GM23338 (cell line): ENCODE measurements around the gene OBSCN. TPM values are rescaled to one million over a fixed set of nuclear protein-coding genes. Genes with fewer than 3 reads are reported as not detected.

ENCODE experiments used
- ATAC-seq: fragments of 200-7000 bp; cut with Tn5 transposase; 3 replicates; pipeline ENCODE4 v1.9.1; 2020
- DNase-seq: peaks from one replicate; pipeline ENCODE4 v3.0.0-alpha.2; 2015; ENCODE audit warnings: low spot score
- H2AFZ ChIP-seq: fragments of 200-600 bp; sonication (generic); 2 replicates; pipeline ENCODE4 v1.8.0; 2016; ENCODE audit warnings: antibody characterized with exemption, mild to moderate bottlenecking, moderate library complexity
- H3F3A ChIP-seq: fragments of 200-600 bp; sonication (generic); replicated peaks from 2 replicates; pipeline ENCODE4 v1.8.0; 2017; ENCODE audit warnings: antibody characterized with exemption, mixed run types, low read depth
- H3K27ac ChIP-seq: fragments of 200-600 bp; sonication (generic); 2 replicates; pipeline ENCODE4 v1.6.1; 2016; ENCODE audit warnings: low read depth
- H3K27me3 ChIP-seq: fragments of 200-600 bp; sonication (generic); 2 replicates; pipeline ENCODE4 v1.8.0; 2016; ENCODE audit warnings: mild to moderate bottlenecking, mixed run types, moderate library complexity; ENCODE audit not compliant: insufficient read depth
- H3K36me3 ChIP-seq: fragments of 200-600 bp; sonication (generic); 2 replicates; pipeline ENCODE4 v1.8.0; 2016; ENCODE audit warnings: mild to moderate bottlenecking; ENCODE audit not compliant: insufficient read depth
- H3K4me1 ChIP-seq: fragments of 200-600 bp; sonication (generic); 2 replicates; pipeline ENCODE4 v1.8.0; 2016; ENCODE audit warnings: mild to moderate bottlenecking, moderate library complexity; ENCODE audit not compliant: insufficient read depth
- H3K4me2 ChIP-seq: fragments of 200-600 bp; sonication (generic); 2 replicates; pipeline ENCODE4 v1.7.1; 2017; ENCODE audit warnings: mixed run types
- H3K4me3 ChIP-seq: fragments of 200-600 bp; sonication (generic); 2 replicates; pipeline ENCODE4 v1.6.1; 2016; ENCODE audit warnings: mixed run types
- H3K79me2 ChIP-seq: fragments of 200-600 bp; sonication (generic); replicated peaks from 2 replicates; pipeline ENCODE4 v1.8.0; 2017; ENCODE audit warnings: mild to moderate bottlenecking; ENCODE audit not compliant: insufficient read depth
- H3K9me2 ChIP-seq: fragments of 200-600 bp; sonication (generic); 2 replicates; pipeline ENCODE4 v1.8.0; 2017; ENCODE audit not compliant: insufficient read depth
- H4K20me1 ChIP-seq: fragments of 200-600 bp; sonication (generic); replicated peaks from 2 replicates; pipeline ENCODE4 v1.8.0; 2017; ENCODE audit warnings: mild to moderate bottlenecking; ENCODE audit not compliant: insufficient read depth
- H3K27ac Mint-ChIP-seq: 2 replicates; pipeline ENCODE4 v1.8.0; 2020; ENCODE audit warnings: inconsistent platforms, mild to moderate bottlenecking, moderate library complexity, mixed read lengths
- H3K27me3 Mint-ChIP-seq: 3 replicates; pipeline ENCODE4 v1.8.0; 2022; ENCODE audit warnings: low read depth, mild to moderate bottlenecking, moderate library complexity, mixed read lengths, inconsistent platforms; ENCODE audit not compliant: insufficient read depth, poor library complexity
- H3K36me3 Mint-ChIP-seq: 3 replicates; pipeline ENCODE4 v1.8.0; 2021; ENCODE audit warnings: low read depth, mild to moderate bottlenecking, inconsistent platforms, moderate library complexity, mixed read lengths
- H3K4me1 Mint-ChIP-seq: 3 replicates; pipeline ENCODE4 v1.8.0; 2020; ENCODE audit warnings: mild to moderate bottlenecking, inconsistent platforms, mixed read lengths
- H3K4me3 Mint-ChIP-seq: 3 replicates; pipeline ENCODE4 v1.8.0; 2021; ENCODE audit warnings: moderate library complexity, mild to moderate bottlenecking, inconsistent platforms, mixed read lengths
- H3K9me3 Mint-ChIP-seq: 3 replicates; pipeline ENCODE4 v1.8.0; 2020; ENCODE audit warnings: moderate library complexity, mild to moderate bottlenecking, inconsistent platforms, mixed read lengths
- CREB1 ChIP-seq: fragments of 250-450 bp; sonication (Bioruptor Pico); IDR thresholded peaks from 2 replicates; pipeline ENCODE4 v1.5.0; 2020; ENCODE audit warnings: low read depth, mild to moderate bottlenecking, moderate library complexity
- CTCF ChIP-seq, 2 experiments: fragments of 200-600 bp in 1 of 2; sonication (generic) in 1 of 2; conservative IDR thresholded peaks; 2 replicates each; pipeline versions ENCODE4 v1.5.1 to v1.6.1; 2016 to 2017; ENCODE audit warnings: antibody characterized with exemption in 2 of 2, low read depth in 2 of 2, mild to moderate bottlenecking in 2 of 2, moderate library complexity in 1 of 2
- ETS1 ChIP-seq: IDR thresholded peaks from 2 replicates; pipeline ENCODE4 v1.6.1; 2016; ENCODE audit warnings: antibody characterized with exemption
- EZH2 ChIP-seq: fragments of 200-600 bp; sonication (generic); IDR thresholded peaks from one replicate; pipeline ENCODE4 v1.8.0; 2017; ENCODE audit warnings: antibody characterized with exemption, mild to moderate bottlenecking, low read depth; ENCODE audit not compliant: unreplicated experiment
- POLR2AphosphoS5 ChIP-seq: IDR thresholded peaks from 2 replicates; pipeline ENCODE4 v1.6.1; 2016; ENCODE audit warnings: antibody characterized with exemption, low read depth
- REST ChIP-seq: IDR thresholded peaks from one replicate; pipeline ENCODE4 v1.6.1; 2018; ENCODE audit warnings: antibody characterized with exemption; ENCODE audit not compliant: unreplicated experiment
- STAT1 ChIP-seq: IDR thresholded peaks from one replicate; pipeline ENCODE4 v1.6.1; 2016; ENCODE audit warnings: antibody characterized with exemption; ENCODE audit not compliant: unreplicated experiment
- ZNF114 ChIP-seq: fragments of 250-450 bp; sonication (Bioruptor Pico); IDR thresholded peaks from 2 replicates; pipeline ENCODE4 v1.5.0; 2020; ENCODE audit warnings: mild to moderate bottlenecking, moderate library complexity
- ZNF331 ChIP-seq: fragments of 250-450 bp; sonication (Bioruptor Pico); IDR thresholded peaks from 2 replicates; pipeline ENCODE4 v1.5.0; 2020; ENCODE audit warnings: low read depth, mild to moderate bottlenecking, moderate library complexity
- polyA plus RNA-seq: library from polyadenylated mRNA; unstranded; fragments of >200 nt; fragmentation: Nextera tagmentation; extraction: Ambion mirVana; gene quantifications from 2 replicates; pipeline ENCODE4 v1.2.1, GENCODE V29; 2016
- total RNA-seq: library from RNA; depleted of rRNA; stranded (reverse); fragments of >200 nt; shearing (Covaris generic); gene quantifications from 2 replicates; pipeline ENCODE4 v1.2.3, GENCODE V29; 2014

OBSCN gene
- total and polyA plus RNA-seq, 2 experiments from 2014 or later = 8.4 to 38.5 TPM

GRCh38 chr1:228297242-228297641 lies 89.4 kb downstream of the OBSCN start:
- no peaks in the 10 kb centered on the region for H3K27me3 ChIP-seq
- no peaks in the 10 kb centered on the region for H3F3A ChIP-seq
- DNase-seq (no peak), ATAC-seq (no peak)
- H3K4me3 Mint-ChIP-seq = no peak overlapping the region
- H4K20me1 ChIP-seq = no peaks in the 10 kb centered on the region
- peaks cover 12% of the 10 kb centered on the region for H3K27me3 Mint-ChIP-seq
- no peaks in the 10 kb centered on the region; the same call in 2 of the 3 replicates for H3K4me1 Mint-ChIP-seq
- no peak overlapping the region for H3K27ac Mint-ChIP-seq
- peaks cover 93% of the 10 kb centered on the region for H3K36me3 Mint-ChIP-seq
- TF ChIP-seq REST (no peak), CREB1 (no peak), CTCF (conservative IDR thresholded peaks at IDR 0.05; ENCODE audit: low read depth in 2 of 2) (no peak), ZNF114 (no peak)
- H3K4me1 ChIP-seq = no peaks in the 10 kb centered on the region
- H3K9me3 Mint-ChIP-seq = peaks cover 68% of the 10 kb centered on the region
- peaks cover 8% of the 10 kb centered on the region for H3K36me3 ChIP-seq
- H3K9me2 ChIP-seq = no peaks in the 10 kb centered on the region
- no peak overlapping the region for H3K4me2 ChIP-seq
- no peaks in the 10 kb centered on the region for H3K79me2 ChIP-seq
- no peak overlapping the region for H3K4me3 ChIP-seq
- no peak overlapping the region for H2AFZ ChIP-seq
- H3K27ac ChIP-seq = no peak overlapping the region

GRCh38 chr1:228297822-228298221 lies 90.0 kb downstream of the OBSCN start:
- Histone ChIP-seq H4K20me1 (no peaks in the 10 kb centered on the region), H3K27me3 (no peaks in the 10 kb centered on the region), H2AFZ (no peak overlapping the region), H3K4me3 (no peak overlapping the region), H3K79me2 (no peaks in the 10 kb centered on the region), H3F3A (no peaks in the 10 kb centered on the region), H3K4me1 (no peaks in the 10 kb centered on the region), H3K4me2 (no peak overlapping the region), H3K27ac (no peak overlapping the region), H3K36me3 (peaks cover 11% of the 10 kb centered on the region), H3K9me2 (no peaks in the 10 kb centered on the region)
- DNase-seq (no peak), ATAC-seq (no peak)
- Mint-ChIP-seq H3K27ac (no peak overlapping the region), H3K9me3 (peaks cover 74% of the 10 kb centered on the region), H3K36me3 (peaks cover 96% of the 10 kb centered on the region), H3K4me3 (no peak overlapping the region), H3K27me3 (peaks cover 13% of the 10 kb centered on the region), H3K4me1 (no peaks in the 10 kb centered on the region; the same call in 2 of the 3 replicates)
- no peak for TF ChIP-seq ZNF114
- no peak for TF ChIP-seq STAT1

GRCh38 chr1:228298471-228298870 lies 90.6 kb downstream of the OBSCN start:
- Mint-ChIP-seq H3K4me3 (no peak overlapping the region), H3K27ac (no peak overlapping the region), H3K36me3 (peaks cover 97% of the 10 kb centered on the region), H3K4me1 (no peaks in the 10 kb centered on the region), H3K27me3 (peaks cover 11% of the 10 kb centered on the region), H3K9me3 (peaks cover 77% of the 10 kb centered on the region)
- Histone ChIP-seq H3K27me3 (no peaks in the 10 kb centered on the region), H3K27ac (no peak overlapping the region), H3K9me2 (no peaks in the 10 kb centered on the region), H3K4me1 (no peaks in the 10 kb centered on the region), H3F3A (no peaks in the 10 kb centered on the region), H3K4me3 (no peak overlapping the region), H4K20me1 (no peaks in the 10 kb centered on the region), H3K79me2 (no peaks in the 10 kb centered on the region), H2AFZ (no peak overlapping the region), H3K36me3 (peaks cover 11% of the 10 kb centered on the region), H3K4me2 (no peak overlapping the region)
- TF ChIP-seq ZNF114 (no peak), CREB1 (no peak), EZH2 (no peak), REST (no peak), STAT1 (no peak), ZNF331 (CRISPR knock-in tag) (no peak), POLR2AphosphoS5 (no peak), ETS1 (no peak)
- ATAC-seq = no peak
- DNase-seq = no peak
